ENCODE measurements around the gene C21orf58.
"Not testable (repeated sequence)": the region's sequence is repeated elsewhere in the genome, so short reads cannot be mapped to it uniquely, and the experiment has no call there.

Gene C21orf58

DNA sequence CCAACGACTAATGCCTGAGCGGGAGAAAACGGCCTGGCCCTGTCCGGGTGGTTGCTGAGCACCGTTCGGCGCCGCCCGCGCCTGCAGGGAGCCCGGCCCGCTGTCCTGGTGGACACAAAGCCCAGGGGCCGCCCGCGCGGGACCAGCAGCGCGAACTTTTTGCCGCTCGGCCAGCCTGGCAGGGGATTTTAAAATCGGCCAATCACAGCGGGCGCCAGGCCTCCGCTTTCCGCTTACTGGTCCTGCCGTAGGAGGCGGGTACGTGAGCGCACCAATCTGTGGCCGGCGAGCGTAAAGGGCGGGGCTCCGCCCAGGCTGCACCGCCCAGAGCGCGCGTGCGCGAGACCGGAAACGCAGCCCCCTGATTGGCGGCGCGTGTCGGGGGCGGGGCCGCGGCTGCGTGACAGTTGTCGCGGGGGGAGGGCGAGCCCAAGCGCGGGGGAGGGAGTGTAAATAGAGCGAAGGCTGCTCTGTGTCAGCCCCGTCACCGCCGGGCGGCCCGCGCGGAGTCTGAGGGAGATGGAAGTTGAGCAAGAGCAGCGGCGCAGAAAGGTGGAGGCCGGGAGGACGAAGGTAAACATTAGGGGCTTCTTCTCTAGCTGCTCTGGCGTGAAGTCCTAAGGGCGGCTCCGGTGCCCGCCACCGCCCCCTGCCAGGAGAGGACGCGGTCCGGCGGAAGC lies at the start of gene C21orf58, which contains the start of gene PCNT:
TSS of gene C21orf58 (minus strand) at position 161 of the 680 bp plus-strand sequence. CDS start 1,132 bp downstream, outside the sequence.
TSS of gene PCNT (plus strand) at position 447 of the 680 bp plus-strand sequence. CDS start at position 520, 73 bp downstream.
- in situ Hi-C loops (cut with MboI; ENCODE audit: low sequenced_read_pairs) = no loop called here

DNA sequence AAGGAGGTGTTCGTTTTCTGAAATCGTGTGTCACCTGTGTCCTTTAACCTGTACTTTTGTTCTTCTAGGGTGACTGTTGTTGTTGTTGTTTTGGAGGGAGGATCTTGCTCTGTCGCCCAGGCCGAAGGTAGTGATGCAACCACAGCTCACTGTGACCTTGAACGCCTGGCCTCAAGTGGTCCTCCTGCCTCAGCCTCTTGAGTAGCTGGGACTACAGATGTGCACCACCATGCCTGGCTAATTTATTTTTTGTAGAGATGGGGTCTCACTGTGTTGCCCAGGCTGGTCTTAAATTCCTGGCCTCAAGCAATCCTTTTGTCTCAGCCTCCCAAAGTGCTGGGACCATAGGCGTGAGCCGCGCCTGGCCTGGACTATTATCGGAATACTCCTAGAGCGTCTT lies 49.3 kb upstream of the C21orf58 start:
- in situ Hi-C loops (cut with MboI; ENCODE audit: low sequenced_read_pairs) = not testable (repeated sequence)

- in situ Hi-C loops (cut with MboI; ENCODE audit: low sequenced_read_pairs) = no loop called here
Observed at GRCh38 chr21:46372014-46372485, 48.4 kb upstream of the C21orf58 start.

DNA sequence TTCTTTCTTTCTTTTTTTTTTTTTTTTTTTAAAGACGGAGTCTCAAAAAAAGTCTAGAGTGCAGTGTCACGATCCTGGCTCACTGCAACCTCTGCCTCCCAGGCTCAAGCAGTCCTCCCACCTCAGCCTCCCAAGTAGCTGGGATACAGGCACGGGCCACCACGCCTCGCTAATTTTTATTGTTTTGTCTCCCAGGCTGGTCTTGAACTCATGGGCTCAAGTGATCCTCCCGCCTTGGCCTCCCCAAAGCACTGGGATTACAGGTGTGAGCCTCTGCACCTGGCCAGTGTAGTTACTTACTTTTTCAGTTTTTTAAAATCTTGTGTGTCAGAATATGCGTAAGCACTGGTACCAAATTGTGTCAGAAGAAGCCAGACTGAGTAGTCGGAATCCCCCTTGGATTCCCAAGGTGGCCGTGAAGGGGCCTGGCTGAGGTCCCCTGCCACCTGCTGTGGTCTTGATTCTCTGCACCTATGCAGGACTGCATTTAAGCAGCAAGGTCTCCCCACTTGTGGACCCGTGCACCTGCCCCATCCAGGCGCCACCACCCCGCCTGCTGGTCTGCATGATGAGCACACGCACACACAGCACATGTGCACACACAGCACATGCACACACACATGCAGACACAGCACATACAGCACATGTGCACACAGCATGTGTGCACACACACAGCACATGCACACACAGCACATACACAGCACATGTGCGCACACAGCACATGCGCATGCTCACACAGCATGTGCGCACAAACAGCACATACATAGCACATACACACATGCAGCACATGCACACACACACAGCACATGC lies 47.7 kb upstream of the C21orf58 start:
- in situ Hi-C loops (cut with MboI; ENCODE audit: low sequenced_read_pairs) = no loop called here

GRCh38 chr21:46369520-46370235 lies 46.0 kb upstream of the C21orf58 start:
- in situ Hi-C loops (cut with MboI; ENCODE audit: low sequenced_read_pairs) = no loop called here

- in situ Hi-C loops (cut with MboI; ENCODE audit: low sequenced_read_pairs) = no loop called here
Observed at GRCh38 chr21:46368533-46369285, 45.0 kb upstream of the C21orf58 start.

DNA sequence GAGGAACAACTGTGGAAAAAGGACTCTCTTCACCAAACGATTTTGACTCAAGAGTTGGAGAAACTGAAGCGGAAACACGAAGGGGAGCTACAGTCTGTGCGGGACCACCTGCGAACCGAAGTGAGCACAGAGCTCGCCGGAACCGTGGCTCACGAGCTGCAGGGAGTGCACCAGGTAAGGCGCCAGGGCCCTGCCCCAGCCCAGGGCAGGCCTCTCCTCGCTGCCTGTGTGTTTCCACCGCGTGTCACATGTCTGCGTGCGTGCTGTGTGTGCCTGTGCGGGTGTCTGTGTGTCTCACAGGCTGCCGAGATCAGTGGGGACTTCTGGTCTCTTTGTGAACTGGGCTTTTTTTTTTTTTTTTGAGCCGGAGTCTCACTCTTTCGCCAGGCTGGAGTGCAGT lies 43.3 kb upstream of the C21orf58 start:
- in situ Hi-C loops (cut with MboI; ENCODE audit: low sequenced_read_pairs) = no loop called here

DNA sequence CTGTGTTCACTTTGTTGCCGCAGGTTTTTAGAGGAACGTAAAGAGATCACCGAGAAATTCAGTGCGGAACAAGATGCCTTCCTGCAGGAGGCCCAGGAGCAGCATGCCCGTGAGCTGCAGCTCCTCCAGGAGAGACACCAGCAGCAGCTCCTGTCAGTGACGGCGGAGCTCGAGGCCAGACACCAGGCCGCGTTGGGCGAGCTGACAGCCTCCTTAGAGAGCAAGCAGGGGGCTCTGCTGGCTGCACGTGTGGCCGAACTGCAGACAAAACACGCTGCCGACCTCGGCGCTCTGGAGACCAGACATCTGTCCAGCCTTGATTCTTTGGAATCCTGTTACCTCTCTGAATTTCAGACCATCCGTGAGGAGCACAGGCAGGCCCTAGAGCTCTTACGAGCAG lies 42.9 kb upstream of the C21orf58 start:
- in situ Hi-C loops (cut with MboI; ENCODE audit: low sequenced_read_pairs) = no loop called here

DNA sequence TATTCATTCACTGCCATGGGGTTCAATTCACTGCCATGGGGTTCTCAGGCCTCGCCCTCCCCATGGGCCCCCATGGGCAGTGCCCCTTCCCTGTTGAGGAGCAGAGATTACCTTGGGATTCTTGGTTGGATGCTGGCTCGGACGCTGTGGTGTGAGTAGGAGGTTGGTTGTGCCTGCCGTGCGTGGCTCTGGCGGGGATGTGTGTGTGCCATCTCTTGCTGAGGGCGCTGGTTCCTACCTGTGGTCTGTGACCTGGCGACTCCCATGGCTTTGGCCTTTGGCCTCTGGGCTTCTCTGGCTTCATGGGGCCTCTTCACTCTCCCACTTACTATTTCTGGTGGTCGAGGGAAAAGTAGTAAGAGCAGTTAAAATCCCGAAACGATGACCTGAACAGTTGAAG lies 42.4 kb upstream of the C21orf58 start:
- in situ Hi-C loops (cut with MboI; ENCODE audit: low sequenced_read_pairs) = no loop called here

- in situ Hi-C loops (cut with MboI; ENCODE audit: low sequenced_read_pairs) = no loop called here
Observed at GRCh38 chr21:46363698-46364097, 40.0 kb upstream of the C21orf58 start.

- in situ Hi-C loops (cut with MboI; ENCODE audit: low sequenced_read_pairs) = no loop called here
Observed at GRCh38 chr21:46362946-46363345, 39.3 kb upstream of the C21orf58 start.

DNA sequence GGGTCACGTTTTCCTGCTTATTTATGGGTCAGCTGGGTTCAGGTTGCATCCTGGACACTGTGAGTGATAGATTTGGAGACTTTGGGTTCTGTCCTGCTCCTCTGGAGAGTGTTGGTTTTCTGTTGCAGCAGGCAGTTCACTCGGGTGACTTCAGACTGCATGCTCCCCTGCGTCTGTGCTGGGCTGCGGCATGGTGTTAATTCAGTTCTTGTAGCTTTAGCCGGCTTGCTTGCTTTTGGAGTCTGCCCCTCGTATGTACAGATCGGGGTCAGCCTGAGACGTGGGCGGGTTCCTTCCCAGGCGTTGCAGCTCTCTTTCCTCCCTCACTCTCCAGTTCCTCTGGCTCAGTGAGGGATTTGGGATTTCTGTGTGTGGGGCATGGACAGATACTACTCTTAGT lies 38.3 kb upstream of the C21orf58 start:
- in situ Hi-C loops (cut with MboI; ENCODE audit: low sequenced_read_pairs) = no loop called here

DNA sequence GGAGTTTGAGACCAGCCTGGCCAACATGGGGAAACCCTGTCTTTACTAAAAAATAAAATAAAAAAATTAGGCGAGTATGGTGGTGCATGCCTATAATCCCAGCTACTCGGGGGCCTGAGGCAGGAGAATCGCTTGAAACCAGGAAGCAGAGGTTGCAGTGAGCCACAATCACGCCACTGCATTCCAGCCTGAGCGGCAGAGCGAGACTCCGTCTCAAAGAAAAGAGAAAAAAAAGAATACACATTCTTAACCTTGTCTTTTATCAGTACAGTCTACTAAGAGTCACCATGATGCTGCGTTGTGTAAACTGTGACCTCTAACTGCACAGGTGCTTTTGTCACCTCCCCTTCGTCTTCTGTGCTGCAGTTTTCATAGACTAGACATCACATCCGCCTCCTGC lies 37.5 kb upstream of the C21orf58 start:
- in situ Hi-C loops (cut with MboI; ENCODE audit: low sequenced_read_pairs) = no loop called here

GRCh38 chr21:46357684-46358425 lies 34.2 kb upstream of the C21orf58 start:
- in situ Hi-C loops (cut with MboI; ENCODE audit: low sequenced_read_pairs) = no loop called here

DNA sequence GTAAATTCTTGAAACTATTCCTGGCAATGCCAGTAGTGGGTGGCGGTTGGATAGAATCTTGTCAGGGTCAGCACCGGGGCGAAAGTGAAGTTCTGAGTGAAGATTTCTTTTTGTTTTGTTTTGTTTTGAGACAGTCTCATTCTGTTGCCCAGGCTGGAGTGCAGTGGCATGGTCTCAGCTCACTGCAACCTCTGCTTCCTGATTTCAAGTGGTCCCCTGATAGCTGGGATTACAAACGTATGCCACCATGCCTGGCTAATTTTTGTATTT lies 33.6 kb upstream of the C21orf58 start:
- in situ Hi-C loops (cut with MboI; ENCODE audit: low sequenced_read_pairs) = no loop called here

DNA sequence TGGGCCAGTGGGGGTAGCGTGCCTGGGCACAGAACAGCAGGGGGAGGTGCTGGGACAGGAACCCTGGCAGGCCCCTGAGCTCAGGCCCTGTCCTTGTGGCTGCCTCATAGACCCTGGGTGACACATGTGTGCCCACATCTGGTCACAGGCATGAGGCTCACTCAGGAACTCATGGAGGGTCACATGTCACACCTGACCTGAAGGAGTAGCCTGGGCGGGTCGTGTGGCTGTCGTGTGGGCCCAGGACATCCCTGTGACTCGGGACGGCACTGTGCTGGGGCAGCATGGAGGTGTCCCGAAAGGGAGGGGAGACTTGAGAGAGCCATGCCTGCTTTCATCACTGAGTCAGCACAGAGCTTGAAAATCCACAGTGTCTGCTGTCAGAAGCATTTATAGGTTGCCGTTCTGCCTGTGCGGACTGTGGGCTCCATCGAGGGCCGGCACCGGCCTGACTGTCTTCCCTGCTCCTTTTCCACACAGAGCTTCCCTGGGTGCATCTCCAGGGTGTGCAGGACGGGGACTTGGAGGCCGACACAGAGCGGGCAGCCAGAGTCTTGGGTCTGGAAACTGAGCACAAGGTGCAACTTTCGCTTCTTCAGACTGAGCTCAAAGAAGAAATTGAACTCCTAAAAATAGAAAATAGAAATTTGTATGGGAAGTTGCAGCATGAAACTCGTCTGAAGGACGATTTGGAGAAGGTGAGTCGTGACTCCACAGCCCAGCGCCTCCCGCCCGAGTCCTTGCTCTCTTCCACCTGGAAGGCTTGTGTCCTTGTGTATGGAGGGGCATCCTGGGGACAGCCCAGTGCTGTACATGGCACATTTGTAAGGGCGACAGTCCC lies 33.0 kb upstream of the C21orf58 start:
- in situ Hi-C loops (cut with MboI; ENCODE audit: low sequenced_read_pairs) = no loop called here

DNA sequence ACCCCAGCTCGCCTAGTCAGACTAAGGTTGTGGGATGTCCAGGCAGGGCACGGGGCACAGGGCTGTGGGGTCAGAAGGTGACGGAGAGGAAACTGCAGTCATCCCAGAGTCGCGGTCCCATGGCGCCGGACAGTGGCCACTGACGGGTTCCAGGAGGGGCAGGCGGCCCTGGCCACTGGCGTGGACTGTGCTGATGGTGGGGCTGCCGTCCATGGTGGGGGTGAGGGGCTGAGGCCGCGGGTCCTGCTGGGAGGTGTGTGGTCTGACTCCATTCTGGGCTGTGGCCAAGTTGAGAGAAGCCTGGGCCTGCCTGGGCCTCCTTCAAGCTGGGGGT lies 32.3 kb upstream of the C21orf58 start:
- in situ Hi-C loops (cut with MboI; ENCODE audit: low sequenced_read_pairs) = no loop called here

GRCh38 chr21:46355161-46356004 lies 31.7 kb upstream of the C21orf58 start:
- in situ Hi-C loops (cut with MboI; ENCODE audit: low sequenced_read_pairs) = no loop called here

DNA sequence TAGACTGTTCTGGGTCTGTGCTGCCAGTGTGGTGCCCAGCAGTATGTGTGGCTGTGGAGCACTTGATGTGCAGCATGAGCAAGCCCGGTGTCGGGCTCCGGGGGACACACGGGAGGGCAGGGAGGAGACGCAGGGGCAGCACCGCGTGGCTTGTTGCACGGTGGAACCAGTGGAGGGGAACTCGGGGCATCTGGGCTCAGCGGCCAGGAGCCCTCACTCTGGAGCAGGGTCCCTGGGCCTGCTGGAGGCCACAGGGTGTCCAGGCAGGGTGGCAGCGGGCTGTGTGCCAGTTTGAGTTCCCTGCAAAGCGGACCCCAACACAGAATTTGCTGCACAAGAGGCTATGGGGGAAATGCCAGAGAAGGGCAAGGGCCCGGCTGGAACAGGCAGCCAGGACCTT lies 30.8 kb upstream of the C21orf58 start:
- in situ Hi-C loops (cut with MboI; ENCODE audit: low sequenced_read_pairs) = no loop called here

All from hTERT RPE-1 (cell line).